OCI-LY3 (cell line): ENCODE results near the gene CTNNA3.

Source experiments
- H2AFZ ChIP-seq: fragments of 200-600, 300-600 bp; shearing (Covaris generic); 2 replicates; pipeline ENCODE4 v1.6.0; 2014; ENCODE audit warnings: antibody characterized with exemption, low read depth, low read length
- H3K27ac ChIP-seq: fragments of 200-600, 300-600 bp; sonication (generic); 2 replicates; pipeline ENCODE4 v1.5.1; 2014; ENCODE audit warnings: mild to moderate bottlenecking, low read length, moderate library complexity, mixed read lengths
- H3K27me3 ChIP-seq: fragments of 200-600, 300-600 bp; sonication (generic); 2 replicates; pipeline ENCODE4 v1.6.1; 2014; ENCODE audit warnings: low read depth, low read length, mixed read lengths
- H3K36me3 ChIP-seq: fragments of 200-600, 300-600 bp; sonication (generic); replicated peaks from 2 replicates; pipeline ENCODE3; 2014; ENCODE audit warnings: low read depth, low read length, mixed read lengths
- H3K4me1 ChIP-seq: fragments of 300-600, 200-600 bp; sonication (generic); 2 replicates; pipeline ENCODE4 v1.6.1; 2014; ENCODE audit warnings: low read length, mixed read lengths
- H3K4me2 ChIP-seq: fragments of 200-600, 300-600 bp; sonication (generic); 2 replicates; pipeline ENCODE4 v1.6.1; 2014; ENCODE audit warnings: low read length, mixed read lengths
- H3K4me3 ChIP-seq: fragments of 300-600, 200-600 bp; sonication (generic); 2 replicates; pipeline ENCODE4 v1.5.1; 2014; ENCODE audit warnings: antibody characterized with exemption, mild to moderate bottlenecking, low read length, moderate library complexity
- H3K79me2 ChIP-seq: fragments of 300-600, 200-600 bp; shearing (Covaris generic); 2 replicates; pipeline ENCODE4 v1.6.1; 2014; ENCODE audit warnings: mild to moderate bottlenecking, low read length, mixed read lengths
- H3K9ac ChIP-seq: fragments of 300-600, 200-600 bp; shearing (Covaris generic); 2 replicates; pipeline ENCODE4 v1.6.0; 2014; ENCODE audit warnings: mild to moderate bottlenecking, low read length, moderate library complexity
- H3K9me3 ChIP-seq: fragments of 200-600, 300-600 bp; shearing (Covaris generic); 2 replicates; pipeline ENCODE4 v1.6.1; 2014; ENCODE audit warnings: low read length, mixed read lengths; ENCODE audit not compliant: insufficient read depth
- H4K20me1 ChIP-seq: fragments of 200-600, 300-600 bp; sonication (generic); 2 replicates; pipeline ENCODE4 v1.6.1; 2016; ENCODE audit warnings: low read length, mixed read lengths; ENCODE audit not compliant: insufficient read depth
- CTCF ChIP-seq: fragments of 200-600, 300-600 bp; sonication (generic); IDR thresholded peaks from 2 replicates; pipeline ENCODE4 v1.5.1; 2014; ENCODE audit warnings: antibody characterized with exemption, low read length, low read depth
- EZH2phosphoT487 ChIP-seq: fragments of 200-600 bp; shearing (Covaris generic); IDR thresholded peaks from 2 replicates; pipeline ENCODE4 v1.6.1; 2018; ENCODE audit warnings: antibody characterized with exemption, mixed run types, low read depth

The CTNNA3 gene

GRCh38 chr10:65892284-65892683 lies 1803.7 kb downstream of the CTNNA3 start:
- no peak overlapping the region for H3K4me2 ChIP-seq
- H3K27ac ChIP-seq: no peak overlapping the region; the same call in 1 of the 2 replicates
- H3K4me3 ChIP-seq: no peak overlapping the region
- no peak for TF ChIP-seq CTCF
- TF ChIP-seq EZH2phosphoT487: no peak
- H3K36me3 ChIP-seq: no peaks in the 10 kb centered on the region
- H3K9me3 ChIP-seq: no peaks in the 10 kb centered on the region
- H3K4me1 ChIP-seq: peaks cover 13% of the 10 kb centered on the region
- H3K27me3 ChIP-seq: no peaks in the 10 kb centered on the region
- no peaks in the 10 kb centered on the region for H4K20me1 ChIP-seq
- H3K79me2 ChIP-seq: no peaks in the 10 kb centered on the region
- no peak overlapping the region for H3K9ac ChIP-seq
- H2AFZ ChIP-seq: no peak overlapping the region

- TF ChIP-seq EZH2phosphoT487 (no peak), CTCF (no peak)
Observed at GRCh38 chr10:65891073-65891981, 1804.7 kb downstream of the CTNNA3 start.

GRCh38 chr10:65864529-65864928 lies 1831.5 kb downstream of the CTNNA3 start:
- no peak overlapping the region for H3K27ac ChIP-seq
- H2AFZ ChIP-seq: no peak overlapping the region
- H3K4me1 ChIP-seq: peaks cover 11% of the 10 kb centered on the region
- no peaks in the 10 kb centered on the region for H3K27me3 ChIP-seq
- no peak overlapping the region for H3K4me2 ChIP-seq
- no peaks in the 10 kb centered on the region for H3K9me3 ChIP-seq
- H3K4me3 ChIP-seq: no peak overlapping the region
- TF ChIP-seq EZH2phosphoT487 (no peak), CTCF (no peak)
- no peaks in the 10 kb centered on the region for H3K36me3 ChIP-seq
- H3K9ac ChIP-seq: no peak overlapping the region
- no peaks in the 10 kb centered on the region for H3K79me2 ChIP-seq
- H4K20me1 ChIP-seq: no peaks in the 10 kb centered on the region

More at GRCh38 chr10:65891073-65891981, 1804.7 kb downstream of the CTNNA3 start:
- peak overlapping the region; percentile 52; the same call in 1 of the 2 replicates for H2AFZ ChIP-seq
- H3K27me3 ChIP-seq: no peaks in the 10 kb centered on the region
- H3K36me3 ChIP-seq: no peaks in the 10 kb centered on the region
- H3K4me2 ChIP-seq: peak overlapping the region; percentile 64
- H3K79me2 ChIP-seq: no peaks in the 10 kb centered on the region
- H3K4me1 ChIP-seq: peaks cover 13% of the 10 kb centered on the region
- no peaks in the 10 kb centered on the region for H3K9me3 ChIP-seq
- H3K9ac ChIP-seq: 0 out of 2 replicates have a peak overlapping the region, but pooled peaks have one; percentile 37
- peak overlapping the region; percentile 62 for H3K27ac ChIP-seq
- peak overlapping the region; percentile 37 for H3K4me3 ChIP-seq
- no peaks in the 10 kb centered on the region for H4K20me1 ChIP-seq

GRCh38 chr10:65864036-65864435 lies 1832.0 kb downstream of the CTNNA3 start:
- Histone ChIP-seq H3K9ac (no peak overlapping the region), H3K79me2 (no peaks in the 10 kb centered on the region), H2AFZ (no peak overlapping the region), H3K36me3 (no peaks in the 10 kb centered on the region), H3K4me1 (peaks cover 11% of the 10 kb centered on the region), H3K4me3 (no peak overlapping the region), H3K9me3 (no peaks in the 10 kb centered on the region), H4K20me1 (no peaks in the 10 kb centered on the region), H3K4me2 (no peak overlapping the region), H3K27me3 (no peaks in the 10 kb centered on the region), H3K27ac (no peak overlapping the region)
- TF ChIP-seq EZH2phosphoT487 (no peak), CTCF (no peak)
